Lower leg skin (tissue), 3 donors: ENCODE measurements around the gene OOSP2.

Experiments used
- CTCF ChIP-seq, 3 donors: fragments of 450-650 bp; IDR thresholded peaks; one replicate each; pipeline ENCODE4 v1.5.1; 2016; ENCODE audit warnings: antibody characterized with exemption in 3 of 3, mild to moderate bottlenecking in 3 of 3, moderate library complexity in 2 of 3
- POLR2A ChIP-seq, 2 donors: fragments of 450-650 bp; IDR thresholded peaks; one replicate each; pipeline ENCODE4 v1.6.1; 2016 to 2017; ENCODE audit warnings: antibody characterized with exemption in 2 of 2, mild to moderate bottlenecking in 1 of 2, moderate library complexity in 1 of 2

GRCh38 chr11:59990421-59990820, 49.8 kb upstream of the OOSP2 start:
- TF ChIP-seq CTCF (IDR thresholded peaks at IDR 0.05) = no peak
- TF ChIP-seq POLR2A (IDR thresholded peaks at IDR 0.05) = no peak
